Measurements from ENCODE around the gene ANAPC5. TPM values are rescaled to one million over a fixed set of nuclear protein-coding genes. Genes with fewer than 3 reads are reported as not detected.

The ANAPC5 gene
- total RNA-seq, 1 experiment from 2014 or later: 101 TPM

DNA sequence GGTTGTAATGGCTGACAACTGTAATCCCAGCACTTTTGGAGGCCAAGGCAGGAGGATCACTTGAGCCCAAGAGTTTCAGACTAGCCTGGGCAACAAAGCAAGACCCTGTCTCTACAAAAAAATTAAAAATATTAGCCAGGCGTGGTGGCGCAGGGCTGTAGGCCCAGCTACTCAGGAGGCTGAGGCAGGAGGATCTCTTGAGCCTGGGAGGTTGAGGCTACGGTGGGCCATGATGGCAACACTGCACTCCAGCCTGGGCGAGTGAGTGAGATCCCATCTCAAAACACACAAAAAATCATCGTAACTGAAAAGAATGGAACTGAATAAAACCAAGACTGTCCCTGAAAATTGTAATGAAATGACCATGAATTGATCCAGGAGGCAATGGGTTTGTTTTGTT is 61.8 kb downstream of the ANAPC5 start:
- H4K91ac ChIP-seq (ENCODE audit: insufficient read length, low read depth, low read length): no peak overlapping the region
- no peaks in the 10 kb centered on the region for H3K27me3 ChIP-seq (ENCODE audit: insufficient read depth, low read length)
- no peak overlapping the region for H3K18ac ChIP-seq (ENCODE audit: insufficient read length, low read depth, low read length)
- peaks cover 6% of the 10 kb centered on the region for H3K79me1 ChIP-seq (ENCODE audit: insufficient read depth, low read depth, low read length, poor library complexity, severe bottlenecking)
- Mint-ChIP-seq H3K27me3 (ENCODE audit: low read depth) (no peaks in the 10 kb centered on the region), H3K4me1 (peaks cover 17 to 26% of the 10 kb centered on the region in 2 experiments), H3K9me3 (no peaks in the 10 kb centered on the region), H3K4me3 (no peak overlapping the region), H3K36me3 (ENCODE audit: insufficient read depth in 1 of 3, low read depth in 3 of 3) (peaks cover 9 to 21% (median 12%) of the 10 kb centered on the region in 3 experiments; a peak in 6 of 7 replicates), H3K27ac (no peak overlapping the region)
- no peak overlapping the region for H2BK15ac ChIP-seq (ENCODE audit: low read depth, low read length)
- peaks cover under 1% of the 10 kb centered on the region for H3K23me2 ChIP-seq (ENCODE audit: insufficient read length, low read depth, low read length, poor library complexity, severe bottlenecking)
- H3K4me1 ChIP-seq (ENCODE audit: insufficient read depth, low read length): peaks cover 3% of the 10 kb centered on the region; the same call in 1 of the 2 replicates
- H3K9me3 ChIP-seq (ENCODE audit: control insufficient read depth, low read depth, low read length): no peaks in the 10 kb centered on the region
- TF ChIP-seq, protein P1, sequence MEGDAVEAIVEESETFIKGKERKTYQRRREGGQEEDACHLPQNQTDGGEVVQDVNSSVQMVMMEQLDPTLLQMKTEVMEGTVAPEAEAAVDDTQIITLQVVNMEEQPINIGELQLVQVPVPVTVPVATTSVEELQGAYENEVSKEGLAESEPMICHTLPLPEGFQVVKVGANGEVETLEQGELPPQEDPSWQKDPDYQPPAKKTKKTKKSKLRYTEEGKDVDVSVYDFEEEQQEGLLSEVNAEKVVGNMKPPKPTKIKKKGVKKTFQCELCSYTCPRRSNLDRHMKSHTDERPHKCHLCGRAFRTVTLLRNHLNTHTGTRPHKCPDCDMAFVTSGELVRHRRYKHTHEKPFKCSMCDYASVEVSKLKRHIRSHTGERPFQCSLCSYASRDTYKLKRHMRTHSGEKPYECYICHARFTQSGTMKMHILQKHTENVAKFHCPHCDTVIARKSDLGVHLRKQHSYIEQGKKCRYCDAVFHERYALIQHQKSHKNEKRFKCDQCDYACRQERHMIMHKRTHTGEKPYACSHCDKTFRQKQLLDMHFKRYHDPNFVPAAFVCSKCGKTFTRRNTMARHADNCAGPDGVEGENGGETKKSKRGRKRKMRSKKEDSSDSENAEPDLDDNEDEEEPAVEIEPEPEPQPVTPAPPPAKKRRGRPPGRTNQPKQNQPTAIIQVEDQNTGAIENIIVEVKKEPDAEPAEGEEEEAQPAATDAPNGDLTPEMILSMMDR (conservative IDR thresholded peaks at IDR 0.05): no peak
- no peak overlapping the region for H3K27ac ChIP-seq (ENCODE audit: insufficient read length, low read depth, low read length)
- H3K56ac ChIP-seq (ENCODE audit: insufficient read length, low read depth, low read length): no peak overlapping the region
- no peak overlapping the region for H2BK12ac ChIP-seq (ENCODE audit: insufficient read length, low read depth, low read length)
- no CpG with 5 or more reads among the region's 5 CpGs for WGBS (ENCODE audit: extremely low coverage, insufficient read length, low lambda C conversion rate)
- no peak overlapping the region for H2BK120ac ChIP-seq (ENCODE audit: low read depth, low read length, poor library complexity, severe bottlenecking)
- H2BK5ac ChIP-seq (ENCODE audit: insufficient read length, low read length): no peak overlapping the region
- no peak overlapping the region for H3K9ac ChIP-seq (ENCODE audit: extremely low read depth, insufficient read length, low read length)
- H2BK20ac ChIP-seq (ENCODE audit: low read depth, low read length, poor library complexity, severe bottlenecking): no peak overlapping the region
- H4K5ac ChIP-seq (ENCODE audit: insufficient read length, low read depth, low read length): no peak overlapping the region
- H4K8ac ChIP-seq (replicated peaks; ENCODE audit: insufficient read length, low read depth, low read length): no peak overlapping the region
- DNase-seq: no peak
- no peak overlapping the region for H3T11ph ChIP-seq (ENCODE audit: low read length)
- H2AFZ ChIP-seq (ENCODE audit: low read length): no peak overlapping the region
- no peak overlapping the region for H3K14ac ChIP-seq (ENCODE audit: insufficient read depth, low read length)
- no peak overlapping the region for H2AK5ac ChIP-seq (ENCODE audit: insufficient read length, low read length)
- H3K23ac ChIP-seq (ENCODE audit: insufficient read length, low read depth, low read length): no peak overlapping the region
- no peak overlapping the region for H3K4me2 ChIP-seq (ENCODE audit: insufficient read depth, insufficient read length, low read length)
- H3K4ac ChIP-seq (ENCODE audit: low read depth, low read length): no peak overlapping the region
- peaks cover 2% of the 10 kb centered on the region; the same call in 1 of the 2 replicates for H3K79me2 ChIP-seq (ENCODE audit: insufficient read depth, low read length)
- H4K20me1 ChIP-seq (ENCODE audit: control insufficient read depth, insufficient read depth, insufficient read length): no peaks in the 10 kb centered on the region
